Heart left ventricle (tissue), 13 donors: ENCODE data around the gene KIAA1217.

ENCODE experiments used
- CTCF ChIP-seq, 12 donors: fragments of 200-600 bp; sonication (generic) in 4 of 12; IDR thresholded peaks; one replicate each; pipeline versions ENCODE4 v1.5.0 to v1.8.0; 2018 to 2022; ENCODE audit warnings: antibody characterized with exemption in 12 of 12, mild to moderate bottlenecking in 5 of 12
- POLR2A ChIP-seq, 2 donors: fragments of 450-650 bp; IDR thresholded peaks; one replicate each; pipeline ENCODE4 v1.6.1; 2017; ENCODE audit warnings: antibody characterized with exemption in 2 of 2, mild to moderate bottlenecking in 2 of 2, moderate library complexity in 2 of 2
- donor health status: ischemic (EF 13 %, LVEDD 7.1; RV severe dilation, severe dysfunction).
- donor health status: DM: no; HTN: yes; CAD: no.
- donor health status: DM: no; HTN: no; CAD: no.
- donor health status: ischemic (EF 25% LVEDD 6.9; RV normal size, moderate dysfunction).
- donor health status: ischemic (EF 25% LVEDD 5.7; RV mildly dilated, moderate dysfunction).
- donor health status: ischemic (EF 35%, LVEDD 5.7; RV mildly dilated, moderate dysfunction).
- donor health status: nonischemic (EF 11% LVEDD 7.7; RV severe dilation, severe dysfunction).
- donor health status: DM: yes; HTN: yes; CAD: no.
- donor health status: PGD.
- donor health status: ischemic (EF 29% LVEDD 5.4; RV normal size, mild dysfunction).
- donor health status: nonischemic (EF 23%, LVEDD 6.1; RV moderate dilation, normal function).

- no peak for TF ChIP-seq CTCF (IDR thresholded peaks at IDR 0.05)
- TF ChIP-seq POLR2A (IDR thresholded peaks at IDR 0.05) = no peak
Measured at GRCh38 chr10:24430591-24430990, 221.7 kb downstream of the KIAA1217 start.
